ENCODE measurements around the gene BROX.

DNA sequence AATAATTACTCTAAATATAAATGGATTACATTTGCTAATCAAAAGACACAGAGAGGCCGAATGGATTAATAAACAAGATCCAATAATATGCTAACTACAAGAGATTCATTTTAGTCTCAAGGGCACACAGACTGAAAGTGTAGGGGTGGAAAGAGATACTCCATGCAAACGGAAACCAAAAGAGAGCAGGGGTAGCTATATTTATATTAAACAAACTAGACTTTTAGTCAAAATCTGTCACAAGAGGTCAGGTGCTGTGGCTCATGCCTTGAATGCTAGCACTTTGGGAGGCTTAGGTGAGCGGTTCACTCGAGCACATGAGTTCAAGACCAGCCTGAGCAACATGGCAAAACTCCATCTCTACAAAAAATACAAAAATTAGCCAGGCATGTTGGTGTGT lies 68.9 kb downstream of the BROX start:
- TF ChIP-seq, protein P1, sequence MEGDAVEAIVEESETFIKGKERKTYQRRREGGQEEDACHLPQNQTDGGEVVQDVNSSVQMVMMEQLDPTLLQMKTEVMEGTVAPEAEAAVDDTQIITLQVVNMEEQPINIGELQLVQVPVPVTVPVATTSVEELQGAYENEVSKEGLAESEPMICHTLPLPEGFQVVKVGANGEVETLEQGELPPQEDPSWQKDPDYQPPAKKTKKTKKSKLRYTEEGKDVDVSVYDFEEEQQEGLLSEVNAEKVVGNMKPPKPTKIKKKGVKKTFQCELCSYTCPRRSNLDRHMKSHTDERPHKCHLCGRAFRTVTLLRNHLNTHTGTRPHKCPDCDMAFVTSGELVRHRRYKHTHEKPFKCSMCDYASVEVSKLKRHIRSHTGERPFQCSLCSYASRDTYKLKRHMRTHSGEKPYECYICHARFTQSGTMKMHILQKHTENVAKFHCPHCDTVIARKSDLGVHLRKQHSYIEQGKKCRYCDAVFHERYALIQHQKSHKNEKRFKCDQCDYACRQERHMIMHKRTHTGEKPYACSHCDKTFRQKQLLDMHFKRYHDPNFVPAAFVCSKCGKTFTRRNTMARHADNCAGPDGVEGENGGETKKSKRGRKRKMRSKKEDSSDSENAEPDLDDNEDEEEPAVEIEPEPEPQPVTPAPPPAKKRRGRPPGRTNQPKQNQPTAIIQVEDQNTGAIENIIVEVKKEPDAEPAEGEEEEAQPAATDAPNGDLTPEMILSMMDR (IDR thresholded peaks at IDR 0.05 in 4 of 5, conservative IDR thresholded peaks at IDR 0.05 in 1 of 5) = no peak
- TF ChIP-seq POLR2A (IDR thresholded peaks at IDR 0.05) = no peak

Data from gastrocnemius medialis (tissue), 4 donors.